OCI-LY1 (cell line): Measurements from ENCODE around the gene PLEKHG3.

Experiments used
- H2AFZ ChIP-seq: fragments of 200-600 bp; sonication (generic), shearing (Covaris generic); 2 replicates; pipeline ENCODE4 v1.6.0; 2014; ENCODE audit warnings: antibody characterized with exemption, mild to moderate bottlenecking, low read length
- H3F3A ChIP-seq: fragments of 200-600 bp; sonication (generic), shearing (Covaris generic); 2 replicates; pipeline ENCODE4 v1.6.0; 2014; ENCODE audit warnings: mild to moderate bottlenecking, antibody characterized with exemption, low read length, moderate library complexity; ENCODE audit not compliant: insufficient read depth
- H3K27ac ChIP-seq: fragments of 200-600 bp; sonication (generic); 2 replicates; pipeline ENCODE4 v1.5.1; 2014; ENCODE audit warnings: low read length, mixed run types, mild to moderate bottlenecking, low read depth; ENCODE audit not compliant: poor library complexity, severe bottlenecking
- H3K27me3 ChIP-seq: fragments of 200-600 bp; sonication (generic); 2 replicates; pipeline ENCODE4 v1.6.0; 2014; ENCODE audit warnings: antibody characterized with exemption, mild to moderate bottlenecking, low read length, moderate library complexity; ENCODE audit not compliant: insufficient read depth
- H3K36me3 ChIP-seq: fragments of 200-600 bp; sonication (generic); 2 replicates; pipeline ENCODE4 v1.6.1; 2014; ENCODE audit warnings: mild to moderate bottlenecking, antibody characterized with exemption, low read length, moderate library complexity, mixed read lengths; ENCODE audit not compliant: insufficient read depth
- H3K4me1 ChIP-seq: fragments of 200-600 bp; sonication (generic); 2 replicates; pipeline ENCODE4 v1.5.1; 2014; ENCODE audit warnings: mild to moderate bottlenecking, low read length, moderate library complexity; ENCODE audit not compliant: insufficient read depth, severe bottlenecking
- H3K4me2 ChIP-seq: fragments of 200-600 bp; sonication (generic), shearing (Covaris generic); 2 replicates; pipeline ENCODE4 v1.6.1; 2014; ENCODE audit warnings: low read length
- H3K4me3 ChIP-seq: fragments of 200-600 bp; sonication (generic); 2 replicates; pipeline ENCODE4 v1.5.1; 2014; ENCODE audit warnings: low read length, low read depth, mild to moderate bottlenecking, mixed read lengths; ENCODE audit not compliant: poor library complexity, severe bottlenecking
- H3K79me2 ChIP-seq: fragments of 200-600 bp; shearing (Covaris generic); 2 replicates; pipeline ENCODE4 v1.6.1; 2016; ENCODE audit warnings: mixed run types, low read length, mixed read lengths; ENCODE audit not compliant: insufficient read depth
- H3K9ac ChIP-seq: fragments of 200-600 bp; sonication (generic), shearing (Covaris generic); 2 replicates; pipeline ENCODE4 v1.6.1; 2014; ENCODE audit warnings: mild to moderate bottlenecking, low read length, mixed read lengths
- H3K9me2 ChIP-seq: fragments of 200-600 bp; sonication (generic), shearing (Covaris generic); 2 replicates; pipeline ENCODE4 v1.6.1; 2014; ENCODE audit warnings: low read depth, mild to moderate bottlenecking, low read length, mixed read lengths
- H3K9me3 ChIP-seq: fragments of 200-600 bp; shearing (Covaris generic); 2 replicates; pipeline ENCODE4 v1.6.1; 2014; ENCODE audit warnings: low read length, mixed read lengths
- H4K20me1 ChIP-seq: fragments of 200-600 bp; sonication (generic), shearing (Covaris generic); 2 replicates; pipeline ENCODE4 v1.6.0; 2016; ENCODE audit warnings: mild to moderate bottlenecking, low read length; ENCODE audit not compliant: insufficient read depth
- EZH2 ChIP-seq: fragments of 200-600 bp; sonication (generic), shearing (Covaris generic); IDR thresholded peaks from 2 replicates; pipeline ENCODE4 v1.8.0; 2017; ENCODE audit warnings: borderline replicate concordance, mixed run types, mild to moderate bottlenecking, antibody characterized with exemption, low read length, moderate library complexity, mixed read lengths
- TF ChIP-seq, protein P1 (sequence below): fragments of 200-600 bp; sonication (generic), shearing (Covaris generic); IDR thresholded peaks from 2 replicates; pipeline ENCODE4 v1.5.1; 2017; ENCODE audit warnings: mild to moderate bottlenecking, antibody characterized with exemption, low read length, moderate library complexity, mixed read lengths

The PLEKHG3 gene

GRCh38 chr14:64715146-64715627, 11.0 kb downstream of the PLEKHG3 start:
- Histone ChIP-seq H3K4me1 (no peaks in the 10 kb centered on the region), H3K4me2 (no peak overlapping the region), H3K9ac (no peak overlapping the region), H4K20me1 (no peaks in the 10 kb centered on the region), H3K9me2 (no peaks in the 10 kb centered on the region), H3F3A (no peaks in the 10 kb centered on the region), H3K9me3 (peaks cover 10% of the 10 kb centered on the region; the same call in 1 of the 2 replicates), H3K4me3 (no peak overlapping the region), H3K79me2 (no peaks in the 10 kb centered on the region), H3K27me3 (no peaks in the 10 kb centered on the region; the same call in 1 of the 2 replicates), H3K27ac (no peak overlapping the region), H2AFZ (no peak overlapping the region), H3K36me3 (no peaks in the 10 kb centered on the region)
- TF ChIP-seq, protein P1, sequence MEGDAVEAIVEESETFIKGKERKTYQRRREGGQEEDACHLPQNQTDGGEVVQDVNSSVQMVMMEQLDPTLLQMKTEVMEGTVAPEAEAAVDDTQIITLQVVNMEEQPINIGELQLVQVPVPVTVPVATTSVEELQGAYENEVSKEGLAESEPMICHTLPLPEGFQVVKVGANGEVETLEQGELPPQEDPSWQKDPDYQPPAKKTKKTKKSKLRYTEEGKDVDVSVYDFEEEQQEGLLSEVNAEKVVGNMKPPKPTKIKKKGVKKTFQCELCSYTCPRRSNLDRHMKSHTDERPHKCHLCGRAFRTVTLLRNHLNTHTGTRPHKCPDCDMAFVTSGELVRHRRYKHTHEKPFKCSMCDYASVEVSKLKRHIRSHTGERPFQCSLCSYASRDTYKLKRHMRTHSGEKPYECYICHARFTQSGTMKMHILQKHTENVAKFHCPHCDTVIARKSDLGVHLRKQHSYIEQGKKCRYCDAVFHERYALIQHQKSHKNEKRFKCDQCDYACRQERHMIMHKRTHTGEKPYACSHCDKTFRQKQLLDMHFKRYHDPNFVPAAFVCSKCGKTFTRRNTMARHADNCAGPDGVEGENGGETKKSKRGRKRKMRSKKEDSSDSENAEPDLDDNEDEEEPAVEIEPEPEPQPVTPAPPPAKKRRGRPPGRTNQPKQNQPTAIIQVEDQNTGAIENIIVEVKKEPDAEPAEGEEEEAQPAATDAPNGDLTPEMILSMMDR, result no peak
- TF ChIP-seq EZH2, result no peak

GRCh38 chr14:64715628-64716412, 11.6 kb downstream of the PLEKHG3 start:
- Histone ChIP-seq H3K36me3 (no peaks in the 10 kb centered on the region), H3K4me2 (no peak overlapping the region), H3K79me2 (no peaks in the 10 kb centered on the region), H3K27me3 (no peaks in the 10 kb centered on the region; the same call in 1 of the 2 replicates), H3K9me3 (peaks cover 10% of the 10 kb centered on the region; the same call in 1 of the 2 replicates), H3F3A (no peaks in the 10 kb centered on the region), H2AFZ (no peak overlapping the region), H3K4me3 (no peak overlapping the region), H3K9ac (no peak overlapping the region), H3K9me2 (no peaks in the 10 kb centered on the region), H3K27ac (no peak overlapping the region), H3K4me1 (no peaks in the 10 kb centered on the region), H4K20me1 (no peaks in the 10 kb centered on the region)
- no peak for TF ChIP-seq EZH2
- TF ChIP-seq, protein P1, result no peak

DNA sequence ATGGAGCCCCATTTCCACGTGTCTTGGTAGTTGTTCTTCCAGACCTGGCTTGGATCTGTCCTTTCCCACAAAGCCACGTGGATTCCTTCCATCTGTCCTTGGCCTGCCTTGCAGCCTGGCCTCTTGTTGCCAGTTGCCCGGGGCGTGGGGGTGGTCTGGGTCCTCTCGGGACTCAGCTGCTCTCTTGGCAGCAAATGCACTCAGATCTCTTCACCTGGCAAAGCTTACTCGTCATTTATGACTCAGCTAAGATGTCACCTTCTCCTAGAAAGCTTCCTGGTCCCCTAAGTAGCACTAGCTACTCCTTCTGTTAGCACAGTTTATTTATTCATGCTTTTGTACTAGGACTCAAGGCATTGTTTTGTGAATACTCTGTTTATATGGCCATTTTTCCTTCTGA, 13.6 kb downstream of the PLEKHG3 start:
- Histone ChIP-seq H4K20me1 (no peaks in the 10 kb centered on the region), H3F3A (no peaks in the 10 kb centered on the region), H3K4me2 (no peak overlapping the region), H3K4me3 (no peak overlapping the region), H3K9ac (no peak overlapping the region), H3K9me3 (peaks cover 8% of the 10 kb centered on the region; the same call in 1 of the 2 replicates), H3K4me1 (no peaks in the 10 kb centered on the region), H3K9me2 (no peaks in the 10 kb centered on the region), H3K27me3 (no peaks in the 10 kb centered on the region; the same call in 1 of the 2 replicates), H3K79me2 (no peaks in the 10 kb centered on the region), H2AFZ (no peak overlapping the region), H3K27ac (no peak overlapping the region), H3K36me3 (no peaks in the 10 kb centered on the region)
- TF ChIP-seq, protein P1, result no peak
- TF ChIP-seq EZH2, result no peak
